VCaP (cell line): ENCODE data around the gene ABO.

ENCODE experiments used
- H3K27ac ChIP-seq: fragments of 450-650 bp; 2 replicates; pipeline ENCODE4 v1.5.1; 2017
- TF ChIP-seq, protein P1 (sequence below): fragments of 450-650 bp; conservative IDR thresholded peaks from 2 replicates; pipeline ENCODE4 v1.5.1; 2017; ENCODE audit warnings: mild to moderate bottlenecking, moderate library complexity

The ABO gene

GRCh38 chr9:133257465-133257956, 17.5 kb downstream of the ABO start:
- TF ChIP-seq, protein P1, sequence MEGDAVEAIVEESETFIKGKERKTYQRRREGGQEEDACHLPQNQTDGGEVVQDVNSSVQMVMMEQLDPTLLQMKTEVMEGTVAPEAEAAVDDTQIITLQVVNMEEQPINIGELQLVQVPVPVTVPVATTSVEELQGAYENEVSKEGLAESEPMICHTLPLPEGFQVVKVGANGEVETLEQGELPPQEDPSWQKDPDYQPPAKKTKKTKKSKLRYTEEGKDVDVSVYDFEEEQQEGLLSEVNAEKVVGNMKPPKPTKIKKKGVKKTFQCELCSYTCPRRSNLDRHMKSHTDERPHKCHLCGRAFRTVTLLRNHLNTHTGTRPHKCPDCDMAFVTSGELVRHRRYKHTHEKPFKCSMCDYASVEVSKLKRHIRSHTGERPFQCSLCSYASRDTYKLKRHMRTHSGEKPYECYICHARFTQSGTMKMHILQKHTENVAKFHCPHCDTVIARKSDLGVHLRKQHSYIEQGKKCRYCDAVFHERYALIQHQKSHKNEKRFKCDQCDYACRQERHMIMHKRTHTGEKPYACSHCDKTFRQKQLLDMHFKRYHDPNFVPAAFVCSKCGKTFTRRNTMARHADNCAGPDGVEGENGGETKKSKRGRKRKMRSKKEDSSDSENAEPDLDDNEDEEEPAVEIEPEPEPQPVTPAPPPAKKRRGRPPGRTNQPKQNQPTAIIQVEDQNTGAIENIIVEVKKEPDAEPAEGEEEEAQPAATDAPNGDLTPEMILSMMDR, result no peak
- no peak overlapping the region for H3K27ac ChIP-seq

DNA sequence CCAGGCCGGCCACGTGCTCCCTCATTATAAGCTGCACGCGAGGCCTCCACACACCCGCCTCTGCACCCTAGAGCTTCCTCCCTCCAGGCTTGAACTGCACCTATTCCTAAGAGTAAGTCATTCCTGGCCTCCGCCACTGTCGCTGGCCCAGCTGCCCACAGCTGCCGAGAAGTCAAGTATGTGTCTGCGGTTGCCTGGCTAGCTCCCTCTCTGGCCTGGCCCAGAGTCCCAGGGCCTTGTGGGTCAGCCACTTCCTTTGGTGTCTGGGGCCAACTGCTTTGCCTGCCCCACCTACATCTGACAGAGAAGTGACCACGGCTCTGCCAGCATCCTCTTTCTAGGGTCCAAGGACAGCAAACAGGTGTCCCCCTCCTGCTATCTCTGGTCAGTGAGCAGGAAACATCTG, 18.3 kb downstream of the ABO start:
- H3K27ac ChIP-seq, result no peak overlapping the region
- TF ChIP-seq, protein P1, result no peak

- no peak overlapping the region for H3K27ac ChIP-seq
- TF ChIP-seq, protein P1, result no peak
These were observed 18.9 kb downstream of the ABO start for GRCh38 chr9:133256136-133256461.

- TF ChIP-seq, protein P1, result no peak
- H3K27ac ChIP-seq, result no peak overlapping the region
These were observed 19.4 kb downstream of the ABO start for GRCh38 chr9:133255371-133256135.

DNA sequence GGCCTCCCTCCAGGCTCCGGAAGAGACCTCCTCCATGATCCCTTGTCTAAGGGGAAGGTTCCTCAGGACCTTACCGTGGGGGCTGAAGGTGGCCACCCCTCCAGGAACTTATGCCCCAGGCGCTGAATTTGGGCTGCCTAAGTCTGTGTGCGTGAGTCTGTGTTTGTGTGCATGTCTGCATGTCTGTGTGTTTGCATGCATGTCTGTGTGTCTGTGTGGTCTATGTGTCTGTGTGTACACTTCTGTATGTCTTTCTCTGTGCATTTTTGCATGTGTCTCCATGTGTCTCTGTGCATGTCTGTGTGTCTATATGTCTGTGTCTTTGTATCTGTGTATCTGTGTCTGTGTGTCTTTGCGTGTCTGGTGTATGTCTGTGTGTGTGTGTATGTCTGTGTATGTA, 20.5 kb downstream of the ABO start:
- TF ChIP-seq, protein P1, result no peak
- no peak overlapping the region for H3K27ac ChIP-seq

GRCh38 chr9:133253268-133253667, 21.7 kb downstream of the ABO start:
- TF ChIP-seq, protein P1, result no peak
- H3K27ac ChIP-seq, result no peak overlapping the region

- H3K27ac ChIP-seq, result no peak overlapping the region
- TF ChIP-seq, protein P1, result no peak
These were observed 22.5 kb downstream of the ABO start for GRCh38 chr9:133252301-133253020.
